Keratinocyte (primary cell): Measurements from ENCODE around the gene CLMN. TPM values are rescaled to one million over a fixed set of nuclear protein-coding genes. Genes with fewer than 3 reads are reported as not detected.

Experiments
- DNase-seq: peaks from one replicate; pipeline ENCODE4 v3.0.0-alpha.2; 2011; ENCODE audit warnings: low read depth, missing footprints, low spot score
- FAIRE-seq: peaks from 2 replicates; lab custom pipeline; 2011; peaks lifted over from hg19 to GRCh38; lab: Jason Lieb, UNC
- H2AFZ ChIP-seq: 2 replicates; pipeline ENCODE4 v1.6.0; 2012; ENCODE audit warnings: low read length, control low read depth, inconsistent platforms; ENCODE audit not compliant: control insufficient read depth
- H3K27ac ChIP-seq: 2 replicates; pipeline ENCODE4 v1.5.1; 2011; ENCODE audit warnings: low read length; ENCODE audit not compliant: control insufficient read depth, insufficient read depth
- H3K27me3 ChIP-seq: 3 replicates; pipeline ENCODE4 v1.6.0; 2011; ENCODE audit warnings: low read length; ENCODE audit not compliant: control insufficient read depth, insufficient read depth; ENCODE audit errors: extremely low read depth
- H3K36me3 ChIP-seq, 2 experiments: 2 replicates in 1 of 2; 3 replicates in 1 of 2; pipeline ENCODE4 v1.5.1; 2011; ENCODE audit warnings: low read length in 2 of 2, mild to moderate bottlenecking in 1 of 2; ENCODE audit not compliant: control insufficient read depth in 2 of 2, insufficient read depth in 2 of 2; ENCODE audit errors: extremely low read depth in 1 of 2
- H3K4me1 ChIP-seq: 3 replicates; pipeline ENCODE4 v1.5.1; 2011; ENCODE audit warnings: low read length; ENCODE audit not compliant: control insufficient read depth, insufficient read depth; ENCODE audit errors: extremely low read depth
- H3K4me2 ChIP-seq: 3 replicates; pipeline ENCODE4 v1.6.0; 2011; ENCODE audit warnings: low read depth, low read length; ENCODE audit not compliant: control insufficient read depth, insufficient read depth; ENCODE audit errors: extremely low read depth
- H3K4me3 ChIP-seq, 3 experiments: fragments of 200-600 bp in 1 of 3; sonication (generic) in 1 of 3; 2 replicates in 2 of 3; 3 replicates in 1 of 3; pipeline ENCODE4 v1.5.1; 2011 to 2016; ENCODE audit warnings: low read length in 3 of 3, mild to moderate bottlenecking in 3 of 3, control low read depth in 2 of 3, inconsistent platforms in 1 of 3, low read depth in 1 of 3, mixed read lengths in 1 of 3, mixed run types in 1 of 3, moderate library complexity in 1 of 3; ENCODE audit not compliant: control insufficient read depth in 2 of 3, insufficient read depth in 2 of 3; ENCODE audit errors: extremely low read depth in 1 of 3
- H3K79me2 ChIP-seq: 2 replicates; pipeline ENCODE4 v1.6.0; 2012; ENCODE audit warnings: low read length; ENCODE audit not compliant: control insufficient read depth, insufficient read depth
- H3K9ac ChIP-seq: 3 replicates; pipeline ENCODE4 v1.6.0; 2011; ENCODE audit warnings: low read length; ENCODE audit not compliant: control insufficient read depth, insufficient read depth; ENCODE audit errors: extremely low read depth
- H3K9me1 ChIP-seq: 3 replicates; pipeline ENCODE4 v1.6.0; 2011; ENCODE audit warnings: low read length; ENCODE audit not compliant: control insufficient read depth, insufficient read depth; ENCODE audit errors: extremely low read depth
- H3K9me3 ChIP-seq: 2 replicates; pipeline ENCODE4 v1.5.1; 2012; ENCODE audit warnings: low read depth, low read length; ENCODE audit not compliant: control insufficient read depth
- H4K20me1 ChIP-seq: 3 replicates; pipeline ENCODE4 v1.6.0; 2011; ENCODE audit warnings: low read length; ENCODE audit not compliant: control insufficient read depth, insufficient read depth; ENCODE audit errors: extremely low read depth
- CTCF ChIP-seq, 3 experiments: IDR thresholded peaks in 1 of 3; conservative IDR thresholded peaks in 1 of 3; optimal IDR thresholded peaks in 1 of 3; 2 replicates in 2 of 3; 3 replicates in 1 of 3; pipeline versions ENCODE3 to v1.5.1; 2011; ENCODE audit warnings: low read length in 3 of 3, mild to moderate bottlenecking in 3 of 3, moderate library complexity in 2 of 3, control low read depth in 1 of 3, inconsistent platforms in 1 of 3; ENCODE audit not compliant: insufficient read depth in 2 of 3; ENCODE audit errors: extremely low read depth in 1 of 3
- EZH2 ChIP-seq: IDR thresholded peaks from one replicate; pipeline ENCODE4 v1.6.1; 2012; ENCODE audit warnings: inconsistent platforms, mild to moderate bottlenecking, low read length, moderate library complexity
- dilution Hi-C: fragments of 300-500 bp; cut with MboI; formaldehyde crosslinking; loops from one replicate; pipeline ENCODE4 v1.7.0; 2020; ENCODE audit warnings: low sequenced_read_pairs; ENCODE audit not compliant: extremely low pct_ligation_motif_present
- polyA plus RNA-seq, 5 experiments: library from polyadenylated mRNA; depleted of rRNA in 3 of 5; stranded (reverse) in 3 of 5; stranded (forward) in 1 of 5; unstranded in 1 of 5; fragments of >200 nt; gene quantifications; 1 replicate in 1 of 5; 2 replicates in 3 of 5; 3 replicates in 1 of 5; pipeline versions ENCODE4 v1.2.1 to v1.2.3, GENCODE V29; 2011 to 2012; ENCODE audit warnings: missing spikeins in 2 of 5, low read depth in 1 of 5, low replicate concordance in 1 of 5

CLMN gene
- polyA plus RNA-seq, 1 donor (not counting 4 experiments of a cell fraction or from before 2014, with no cell fraction given) = 6.1 TPM

GRCh38 chr14:95211721-95212504, 107.8 kb downstream of the CLMN start:
- Histone ChIP-seq H3K9me3 (no peaks in the 10 kb centered on the region), H3K4me3 (no peak overlapping the region), H3K27me3 (no peaks in the 10 kb centered on the region), H3K27ac (no peak overlapping the region), H3K9ac (no peak overlapping the region), H3K4me1 (no peaks in the 10 kb centered on the region), H3K36me3 (no peaks in the 10 kb centered on the region), H3K9me1 (no peaks in the 10 kb centered on the region), H4K20me1 (no peaks in the 10 kb centered on the region), H2AFZ (no peak overlapping the region), H3K4me2 (no peak overlapping the region), H3K79me2 (no peaks in the 10 kb centered on the region)
- TF ChIP-seq EZH2 (no peak), CTCF (optimal IDR thresholded peaks at IDR 0.05 in 1 of 3, IDR thresholded peaks at IDR 0.05 in 1 of 3, conservative IDR thresholded peaks at IDR 0.05 in 1 of 3; ENCODE audit: extremely low read depth in 1 of 3, insufficient read depth in 2 of 3, low read length in 3 of 3) (no peak)
- dilution Hi-C loops = no loop called here
- no peak for FAIRE-seq
- DNase-seq = no peak

- dilution Hi-C loops = no loop called here
- DNase-seq (no peak), FAIRE-seq (no peak)
- TF ChIP-seq CTCF (optimal IDR thresholded peaks at IDR 0.05 in 1 of 3, IDR thresholded peaks at IDR 0.05 in 1 of 3, conservative IDR thresholded peaks at IDR 0.05 in 1 of 3; ENCODE audit: extremely low read depth in 1 of 3, insufficient read depth in 2 of 3, low read length in 3 of 3) = no peak
- no peak for TF ChIP-seq EZH2
- Histone ChIP-seq H3K27ac (no peak overlapping the region), H3K9ac (no peak overlapping the region), H3K79me2 (no peaks in the 10 kb centered on the region), H3K9me1 (no peaks in the 10 kb centered on the region), H3K9me3 (no peaks in the 10 kb centered on the region), H3K4me1 (no peaks in the 10 kb centered on the region), H3K4me2 (no peak overlapping the region), H4K20me1 (no peaks in the 10 kb centered on the region), H3K36me3 (no peaks in the 10 kb centered on the region), H3K4me3 (no peak overlapping the region), H3K27me3 (no peaks in the 10 kb centered on the region), H2AFZ (no peak overlapping the region)
Measured at GRCh38 chr14:95210699-95211098, 109.0 kb downstream of the CLMN start.
